ENCODE measurements around the gene CD79A.
"Not testable (repeated sequence)": the region's sequence is repeated elsewhere in the genome, so short reads cannot be mapped to it uniquely, and the experiment has no call there.

Gene CD79A

DNA sequence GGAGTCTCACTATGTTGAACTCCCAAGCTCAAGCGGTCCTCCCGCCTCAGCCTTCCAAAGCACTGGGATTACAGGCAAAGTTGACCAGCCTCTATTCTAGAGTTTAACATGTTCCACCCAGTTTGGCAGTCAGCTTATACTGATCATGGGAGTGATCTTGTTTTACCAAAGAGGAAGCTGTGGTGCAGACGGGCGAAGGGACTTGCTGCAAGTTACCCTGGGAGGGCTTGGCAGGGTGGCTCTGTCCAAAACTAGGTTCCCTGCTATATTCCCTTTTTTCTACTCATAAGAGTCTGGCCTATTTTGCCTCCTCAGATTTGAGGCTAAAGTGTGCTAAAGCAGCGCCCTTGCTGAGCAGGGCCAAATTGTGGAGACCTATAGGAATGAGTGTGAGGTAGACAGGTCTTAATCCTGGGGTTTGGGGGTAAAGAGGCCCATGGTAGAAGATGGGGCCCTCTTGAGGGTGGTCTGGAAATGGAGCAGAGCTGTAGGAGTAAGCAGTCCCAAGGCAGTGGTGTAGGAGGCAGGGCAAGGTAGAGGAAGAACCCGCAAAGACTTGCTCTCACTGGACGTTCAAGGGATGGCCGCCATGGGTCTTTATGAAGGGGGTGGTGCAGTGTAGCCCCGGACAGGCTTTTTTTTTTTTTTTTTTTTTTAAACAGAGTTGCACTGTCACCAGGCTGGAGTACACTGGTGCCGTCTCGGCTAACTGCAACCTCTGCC lies 13.7 kb upstream of the CD79A start:
- DNase-seq (ENCODE audit: low read depth, low spot score) = no peak

DNA sequence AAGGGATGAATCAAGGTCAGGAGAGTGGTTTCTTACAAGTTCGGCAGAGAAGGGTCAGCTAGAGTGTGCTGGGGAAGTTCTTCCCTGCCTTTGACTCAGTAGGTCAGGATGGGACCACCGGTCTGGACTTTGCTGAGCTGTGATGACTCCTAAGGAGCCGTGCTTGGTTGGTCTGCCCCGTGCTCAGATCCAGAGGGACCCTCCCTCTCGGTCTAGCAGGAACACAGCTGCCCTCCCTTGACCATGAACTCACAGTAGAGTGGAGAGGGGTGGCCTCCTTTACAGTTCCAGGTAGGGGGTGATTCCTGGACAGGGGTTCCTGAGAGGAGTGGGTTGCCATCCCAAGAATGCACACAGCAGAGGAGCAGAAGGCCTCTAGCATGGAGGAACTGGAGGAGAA lies 12.7 kb upstream of the CD79A start:
- no peak for DNase-seq (ENCODE audit: low read depth, low spot score)

DNA sequence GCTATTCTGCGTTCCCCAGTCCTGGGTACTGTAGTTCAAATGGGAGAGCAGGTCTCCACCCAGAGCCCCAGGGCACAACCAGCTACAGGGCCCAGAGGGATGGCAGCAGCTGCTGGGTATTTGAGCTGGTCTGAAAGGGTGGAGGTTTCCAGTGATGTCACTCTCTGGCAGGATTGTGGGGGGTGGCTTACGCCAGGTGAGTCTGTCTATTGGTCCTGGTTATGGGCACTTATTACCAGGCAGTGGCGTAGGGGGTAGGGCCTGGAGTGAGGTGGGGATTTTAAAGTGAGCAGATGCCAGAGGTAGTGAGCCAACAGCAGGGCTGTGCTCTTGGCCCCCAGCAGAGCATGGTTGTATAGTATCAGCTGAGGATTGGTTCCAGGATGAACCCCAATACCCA lies 10.8 kb upstream of the CD79A start:
- no peak for DNase-seq (ENCODE audit: low read depth, low spot score)

DNA sequence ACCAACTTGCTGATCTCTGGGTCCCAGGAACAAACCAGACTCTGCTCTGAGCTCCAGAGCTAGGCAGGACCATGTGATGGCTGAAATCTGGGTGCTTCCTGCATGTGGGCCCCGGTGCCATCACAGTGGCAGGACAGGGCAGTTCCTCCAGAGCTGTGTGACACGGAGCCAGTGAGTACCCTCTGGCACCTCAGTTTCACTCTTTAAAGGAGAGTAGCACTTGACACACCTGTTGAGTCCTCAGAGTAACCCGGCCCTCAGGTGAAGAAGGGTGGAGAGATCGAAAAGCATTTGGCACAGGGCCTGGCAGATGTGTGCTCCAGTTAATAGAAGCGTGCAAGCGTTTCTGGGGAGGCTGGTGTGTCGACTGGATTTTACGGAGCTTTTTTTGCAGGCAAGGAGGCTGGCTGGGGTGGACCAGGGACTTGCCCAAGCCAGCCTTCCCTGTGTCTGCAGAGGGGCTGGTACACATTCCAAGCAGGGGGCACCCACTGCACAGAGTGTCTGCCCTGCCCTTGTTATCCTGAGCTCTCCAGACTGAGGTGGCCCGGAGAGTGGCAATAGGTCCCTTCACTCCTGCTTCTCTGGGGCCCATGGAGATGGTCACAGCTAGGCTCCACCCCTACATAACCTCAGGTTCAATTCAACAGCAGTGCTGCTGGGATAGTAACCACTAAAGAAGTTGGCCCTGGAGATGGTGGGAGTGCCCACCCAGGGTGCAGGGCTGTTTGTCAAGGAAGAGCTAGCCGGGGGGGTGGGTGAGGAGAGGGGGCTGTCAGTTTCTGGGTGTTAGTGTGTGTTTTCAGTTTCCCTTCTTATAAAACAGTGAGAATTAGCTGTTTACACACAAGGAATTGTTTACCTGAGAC lies 8.7 kb upstream of the CD79A start:
- no peak for DNase-seq (ENCODE audit: low read depth, low spot score)

DNA sequence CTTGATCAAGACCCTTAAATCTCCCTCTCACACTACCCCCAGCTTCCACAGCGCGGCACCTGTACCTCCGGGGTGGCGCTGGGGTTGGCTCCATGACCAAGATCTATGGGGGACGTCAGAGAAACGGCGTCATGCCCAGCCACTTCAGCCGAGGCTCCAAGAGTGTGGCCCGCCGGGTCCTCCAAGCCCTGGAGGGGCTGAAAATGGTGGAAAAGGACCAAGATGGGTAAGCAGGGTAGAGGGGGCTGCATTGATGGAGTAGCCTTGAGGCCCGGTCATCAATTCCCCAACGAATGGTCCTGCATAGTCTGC lies 8.1 kb upstream of the CD79A start:
- DNase-seq (ENCODE audit: low read depth, low spot score) = no peak

DNA sequence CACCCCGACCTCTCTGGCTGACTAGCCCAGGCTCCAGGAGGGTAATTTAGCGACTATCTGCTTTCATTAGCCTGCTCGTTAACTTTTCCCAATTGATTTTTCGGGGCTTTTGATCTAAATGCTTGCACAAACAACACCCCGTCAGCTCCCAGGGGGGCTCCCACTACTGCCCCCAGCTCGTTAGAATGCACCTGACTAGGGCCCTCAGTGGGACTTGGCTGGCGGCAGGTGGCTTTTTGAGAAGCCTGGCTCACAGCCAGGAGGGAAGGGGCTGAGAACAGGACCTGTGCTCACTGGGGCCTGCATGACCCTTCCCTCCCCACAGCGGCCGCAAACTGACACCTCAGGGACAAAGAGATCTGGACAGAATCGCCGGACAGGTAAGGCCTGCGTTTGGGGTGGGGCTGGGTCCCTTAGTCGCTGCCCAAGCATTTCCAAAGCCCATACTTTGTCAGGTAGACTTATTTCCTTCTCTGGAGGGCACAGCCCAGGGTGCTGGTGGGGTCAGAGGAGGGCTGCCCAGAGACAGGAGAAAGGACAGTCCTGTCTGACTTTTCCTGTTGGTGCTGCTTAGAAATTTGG lies 7.6 kb upstream of the CD79A start:
- DNase-seq (ENCODE audit: low read depth, low spot score) = no peak

DNA sequence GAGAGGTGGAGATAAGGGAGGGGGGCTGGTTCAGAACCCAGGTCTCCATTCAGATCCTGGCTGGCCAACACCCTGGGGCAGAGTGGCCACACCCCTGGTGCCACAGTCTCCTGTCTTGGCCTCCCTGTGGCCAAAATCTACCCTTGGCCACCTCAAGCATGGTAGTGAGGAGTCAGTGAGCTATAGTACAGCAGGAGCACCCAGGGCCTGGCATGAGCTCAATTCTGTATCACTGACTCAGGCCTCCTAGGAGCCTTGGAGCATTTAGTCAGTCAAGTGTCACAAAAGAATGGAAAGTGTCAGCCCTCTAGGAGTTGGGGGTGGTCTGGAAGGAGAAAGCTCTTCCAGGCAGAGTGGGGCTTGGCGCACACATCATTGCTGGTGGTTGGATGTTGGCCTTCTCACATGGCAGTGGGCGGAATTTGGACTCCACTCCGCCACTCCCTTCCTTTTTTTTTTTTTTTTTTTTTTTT lies 6.6 kb upstream of the CD79A start:
- DNase-seq (ENCODE audit: low read depth, low spot score) = no peak

DNA sequence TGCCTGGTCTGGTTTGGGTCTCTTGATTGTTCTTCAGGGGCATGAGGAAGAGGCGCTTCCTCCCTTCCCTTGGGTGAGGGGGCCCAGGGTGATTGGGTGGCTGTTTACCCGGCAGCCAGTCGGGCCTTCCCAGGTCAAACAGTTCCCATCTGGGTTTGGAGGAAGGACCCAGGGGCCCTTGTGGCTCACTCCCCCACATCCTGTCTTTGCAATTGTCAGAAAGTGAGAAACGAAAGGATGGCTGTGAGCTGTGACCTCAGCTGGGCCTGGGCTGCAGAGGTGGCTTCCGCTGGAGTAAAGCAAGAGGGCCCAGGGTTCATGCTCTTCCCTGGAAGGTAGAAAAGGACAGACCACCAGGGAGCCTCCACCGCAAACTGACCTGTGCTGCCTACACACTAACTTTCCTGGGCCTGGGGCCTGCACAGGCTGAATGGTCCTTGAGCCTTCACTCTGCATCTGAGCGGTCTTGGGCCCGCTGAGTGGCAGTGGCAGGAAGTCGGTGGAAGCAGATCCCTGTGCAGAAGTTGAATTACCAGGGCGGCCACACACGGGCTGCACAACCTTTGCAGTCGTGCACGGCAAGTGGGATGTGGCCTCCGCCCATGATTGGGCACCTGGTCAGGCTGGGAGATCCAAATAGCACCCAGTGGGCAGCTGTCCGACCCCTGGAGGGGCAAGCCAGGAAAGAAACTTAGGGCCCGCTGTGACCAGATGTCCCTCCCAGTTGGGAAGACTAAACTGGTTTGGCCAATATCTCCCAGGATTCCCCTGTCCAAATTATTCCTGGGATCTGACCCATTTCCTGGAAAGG lies 5.3 kb upstream of the CD79A start:
- no peak for DNase-seq (ENCODE audit: low read depth, low spot score)

DNA sequence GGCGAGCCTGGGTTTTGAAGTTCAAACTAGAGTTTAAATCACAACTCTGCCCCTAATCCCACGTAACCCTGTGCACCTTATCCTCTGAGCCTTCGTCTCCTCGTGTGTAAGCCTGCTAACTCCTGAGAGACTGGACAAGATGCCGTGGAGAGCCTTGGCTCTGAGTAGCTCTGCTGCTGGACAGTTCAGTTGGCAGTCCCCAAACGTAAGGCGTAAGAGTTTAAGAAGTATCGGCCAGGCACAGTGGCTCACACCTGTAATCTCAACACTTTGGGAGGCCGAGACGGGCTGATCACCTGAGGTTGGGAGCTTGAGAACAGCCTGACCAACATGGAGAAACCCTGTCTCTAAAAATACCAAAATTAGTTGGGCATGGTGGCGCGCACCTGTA lies 4.7 kb upstream of the CD79A start:
- no peak for DNase-seq (ENCODE audit: low read depth, low spot score)

DNA sequence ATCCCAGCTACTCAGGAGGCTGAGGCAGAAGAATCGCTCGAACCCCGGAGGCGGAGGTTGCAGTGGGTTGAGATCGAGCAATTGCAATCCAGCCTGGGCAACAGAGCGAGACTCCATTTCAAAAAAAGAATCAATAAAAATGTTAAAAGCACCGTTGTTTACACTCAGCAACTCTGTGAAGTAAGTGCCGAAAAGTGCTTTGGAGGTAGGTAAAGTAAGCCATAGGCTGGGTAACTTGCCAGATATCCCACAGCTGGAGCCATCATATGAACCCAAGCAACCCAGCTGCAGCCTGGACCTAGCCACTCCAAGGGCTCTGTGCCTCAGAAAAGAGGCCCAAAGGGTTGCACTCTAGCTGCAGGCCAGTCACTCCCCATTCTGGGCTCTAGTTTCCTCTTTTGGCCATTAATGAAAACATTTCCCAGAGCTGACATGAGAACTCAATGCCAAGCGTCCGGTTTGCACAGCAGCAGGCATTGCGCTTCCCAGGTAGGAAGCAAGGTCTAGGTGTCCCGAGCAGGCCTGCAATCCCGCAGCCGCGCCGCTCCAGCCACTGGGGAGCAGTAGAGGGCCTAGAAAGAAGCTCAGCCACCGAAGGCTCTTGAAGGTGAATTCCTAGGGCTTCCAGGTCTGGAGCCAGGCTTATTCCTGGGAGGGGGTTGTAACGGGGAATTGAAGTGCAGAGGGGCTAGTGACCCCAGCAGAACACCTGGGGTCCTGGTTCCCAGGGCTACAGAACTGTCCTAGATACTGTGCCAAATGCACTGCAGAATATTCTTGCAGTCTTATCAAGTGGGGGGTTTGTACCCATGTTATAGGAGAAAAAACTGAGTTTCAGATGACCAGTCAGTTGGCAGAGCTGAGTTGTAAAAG lies 4.1 kb upstream of the CD79A start:
- DNase-seq (ENCODE audit: low read depth, low spot score) = no peak

DNA sequence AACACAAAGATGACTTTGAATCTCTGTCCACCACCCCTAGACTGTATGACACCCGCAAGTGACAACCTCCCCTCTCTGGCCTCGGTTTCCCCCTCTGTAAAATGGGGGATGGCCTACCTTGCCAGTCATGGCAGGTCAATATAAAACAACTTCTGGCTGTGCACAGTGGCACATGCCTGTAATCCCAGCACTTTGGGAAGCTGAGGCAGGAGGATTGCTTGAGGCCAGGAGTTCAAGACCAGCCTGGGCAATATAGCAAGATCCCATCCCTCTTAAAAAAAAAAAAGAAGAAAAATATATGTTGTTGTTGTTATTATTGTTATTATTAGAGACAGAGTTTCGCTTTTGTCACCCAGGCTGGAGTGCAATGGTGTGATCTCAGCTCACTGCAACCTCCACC lies 1.1 kb upstream of the CD79A start:
- not testable (repeated sequence) for DNase-seq (ENCODE audit: low read depth, low spot score)

DNA sequence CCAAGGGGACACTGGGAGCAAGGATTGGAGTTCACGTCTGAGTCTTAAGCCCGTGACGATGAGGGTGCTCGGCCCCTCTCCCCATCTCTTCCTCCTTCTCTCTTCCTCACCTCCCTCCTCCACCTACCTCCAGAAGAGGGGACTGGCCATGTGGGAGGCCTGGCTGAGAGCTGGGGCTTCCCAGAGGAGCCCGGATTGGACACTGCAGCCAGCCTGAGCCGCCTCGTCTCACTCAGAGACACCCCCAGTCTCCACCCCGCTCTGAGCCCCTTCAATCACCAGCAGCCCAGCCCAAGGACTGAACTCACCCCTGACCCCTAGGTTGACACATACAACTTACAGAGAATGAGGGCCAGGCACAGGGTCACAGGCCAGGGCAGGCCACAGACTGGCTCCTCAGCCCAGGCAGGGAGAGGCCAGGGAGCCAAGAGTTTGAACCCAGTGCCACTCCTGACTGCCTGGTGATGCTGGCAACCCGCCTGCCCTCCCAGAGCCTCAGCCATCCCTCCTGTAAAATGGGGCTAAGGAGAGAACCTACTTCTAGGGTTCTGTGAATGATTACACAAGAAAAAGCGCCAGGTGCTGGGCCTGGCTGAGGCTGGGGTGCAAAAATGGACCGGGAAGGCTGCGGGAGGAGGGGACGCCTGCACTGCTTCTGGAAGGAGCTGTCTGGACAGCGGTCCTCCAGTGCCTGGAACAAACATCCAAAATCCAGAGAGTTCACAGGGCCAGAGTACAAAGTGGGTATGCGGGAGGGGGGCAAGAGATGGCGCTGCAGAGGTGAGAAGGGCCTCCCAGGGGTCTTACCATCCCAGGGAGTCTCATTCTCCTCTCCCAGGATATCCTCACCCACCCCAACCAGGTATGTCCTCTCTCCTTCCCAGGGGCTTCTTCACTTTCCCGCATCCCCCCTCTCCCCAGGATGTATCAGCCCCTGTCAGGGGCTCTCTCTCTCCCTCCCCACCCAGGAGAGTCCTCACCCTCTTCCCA lies 1.1 kb downstream of the CD79A start:
- DNase-seq (ENCODE audit: low read depth, low spot score) = no peak

DNA sequence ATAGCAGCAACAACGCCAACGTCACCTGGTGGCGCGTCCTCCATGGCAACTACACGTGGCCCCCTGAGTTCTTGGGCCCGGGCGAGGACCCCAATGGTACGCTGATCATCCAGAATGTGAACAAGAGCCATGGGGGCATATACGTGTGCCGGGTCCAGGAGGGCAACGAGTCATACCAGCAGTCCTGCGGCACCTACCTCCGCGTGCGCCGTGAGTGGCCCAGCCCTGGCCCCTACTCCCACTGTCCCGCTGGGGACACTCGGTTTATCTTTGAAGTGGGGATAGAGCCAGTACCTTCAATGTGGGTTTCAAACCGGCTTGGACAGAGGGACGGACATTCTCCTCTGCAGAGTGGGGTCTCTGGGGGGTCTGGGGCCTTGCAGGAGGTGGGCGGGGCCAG lies 2.0 kb downstream of the CD79A start:
- DNase-seq (ENCODE audit: low read depth, low spot score) = no peak

DNA sequence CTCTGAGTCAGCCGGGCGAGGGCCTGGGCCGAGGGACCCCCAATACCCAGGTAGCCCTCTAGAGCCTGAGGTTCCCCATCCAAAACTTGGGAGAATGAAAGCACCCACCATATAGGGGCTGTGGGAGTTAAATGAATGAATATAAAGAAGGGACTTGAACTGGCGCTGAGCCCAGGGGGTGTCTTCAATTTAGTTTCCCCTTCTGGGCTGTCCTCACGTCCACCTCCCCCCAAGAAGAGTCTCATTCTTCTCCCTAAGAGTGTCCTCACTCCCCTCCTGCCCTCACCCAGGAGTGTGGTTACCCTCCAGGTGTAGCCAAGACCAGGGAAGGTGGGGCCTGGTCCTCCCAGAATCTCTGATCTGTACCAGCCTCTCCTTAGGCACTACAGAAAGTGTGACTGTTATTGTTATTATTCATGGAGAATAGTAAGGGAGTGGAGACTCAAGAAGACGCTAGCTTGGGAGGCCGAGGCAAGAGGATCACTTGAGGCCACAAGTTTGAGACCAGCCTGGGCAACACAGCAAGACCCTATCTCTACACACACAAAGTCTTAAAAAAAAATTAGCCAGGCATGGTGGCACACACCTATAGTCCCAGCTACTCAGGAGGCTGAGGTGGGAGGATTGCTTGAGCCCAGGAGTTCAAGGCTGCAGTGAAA lies 2.7 kb downstream of the CD79A start:
- no peak for DNase-seq (ENCODE audit: low read depth, low spot score)

DNA sequence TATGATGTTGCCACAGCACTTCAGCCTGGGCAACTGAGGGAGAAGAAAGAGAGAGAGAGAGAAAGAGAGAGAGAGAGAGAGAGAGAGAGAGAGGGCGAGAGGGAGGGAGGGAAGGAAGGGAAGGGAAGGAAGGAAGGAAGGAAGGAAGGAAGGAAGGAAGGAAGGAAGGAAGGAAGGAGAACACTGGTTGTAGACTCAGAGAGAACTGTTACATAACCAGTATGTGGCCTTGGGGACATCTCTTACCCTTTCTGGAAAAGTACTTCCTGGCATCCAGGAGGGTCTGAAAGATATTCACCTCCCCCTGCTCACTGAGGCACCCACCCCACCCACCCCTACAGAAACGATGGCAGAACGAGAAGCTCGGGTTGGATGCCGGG lies 3.2 kb downstream of the CD79A start:
- no peak for DNase-seq (ENCODE audit: low read depth, low spot score)

DNA sequence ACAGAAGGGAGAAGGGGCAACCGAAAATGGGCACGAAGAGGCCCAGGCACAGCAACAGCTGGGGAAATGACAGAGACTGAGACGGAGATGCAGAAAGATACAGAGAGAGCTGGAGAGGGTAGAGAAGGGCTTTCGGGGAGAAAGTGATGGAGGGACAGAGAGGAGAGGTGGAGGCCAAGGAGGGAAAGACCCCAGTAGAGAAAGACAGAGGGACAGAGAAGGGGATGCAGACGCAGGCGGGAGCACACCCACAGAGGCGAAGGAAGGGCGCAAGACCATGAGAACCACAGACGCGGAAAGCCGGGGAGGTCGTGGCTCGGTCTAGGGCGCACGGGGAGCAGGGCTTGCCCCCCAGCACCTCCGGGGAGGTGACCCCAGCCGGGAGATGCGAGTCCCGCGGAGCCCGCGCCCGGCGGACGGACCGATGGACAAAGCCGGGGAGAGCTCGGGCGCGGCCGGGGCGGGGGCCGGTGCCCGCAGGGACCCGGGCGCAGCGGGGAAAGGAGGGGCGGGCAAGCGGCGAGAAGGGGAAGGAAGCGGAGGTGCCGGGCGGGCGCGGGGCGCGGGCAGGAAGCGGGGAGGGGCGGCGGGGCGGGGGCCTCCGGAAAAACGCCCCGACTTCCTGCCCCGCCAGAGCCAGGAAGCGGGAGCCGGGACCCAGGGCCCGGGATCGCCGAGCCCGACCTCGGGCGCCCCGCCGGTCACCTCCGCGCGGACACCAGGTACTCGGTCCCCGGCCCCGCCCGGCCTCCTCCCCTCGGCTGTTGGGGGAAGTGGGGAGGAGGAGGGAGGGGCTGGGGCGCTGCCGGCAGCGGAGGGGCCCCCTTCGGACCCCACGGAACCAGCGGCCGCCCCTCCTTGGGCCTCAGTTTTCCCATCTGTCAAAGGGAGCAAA lies 5.7 kb downstream of the CD79A start, which contains the start of gene ARHGEF1:
Gene ARHGEF1 (plus strand): TSS at position 617 of the 895 bp plus-strand sequence. CDS start 4,899 bp downstream, outside the sequence.
- DNase-seq (ENCODE audit: low read depth, low spot score) = no peak

DNA sequence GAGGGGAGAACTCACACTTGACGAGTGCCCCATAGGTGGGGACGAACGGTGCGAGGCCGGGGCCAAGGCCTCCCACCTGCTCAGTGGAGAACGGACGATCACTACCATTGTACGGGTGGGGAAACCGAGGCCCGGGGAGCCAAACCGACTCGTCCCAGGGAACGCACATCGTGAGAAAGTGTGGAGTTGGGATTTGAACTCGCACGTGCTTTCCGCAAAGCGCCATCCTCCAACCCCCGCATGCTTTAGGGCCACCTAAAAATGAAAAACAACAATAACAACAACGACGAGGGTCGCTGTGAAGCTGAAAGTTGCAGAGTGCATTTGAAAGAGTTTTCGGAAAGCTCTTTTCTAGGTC lies 6.4 kb downstream of the CD79A start:
- no peak for DNase-seq (ENCODE audit: low read depth, low spot score)

Measured in smooth muscle cell of the brain vasculature (primary cell).